ENCODE measurements around the gene FBXL15. TPM values are rescaled to one million over a fixed set of nuclear protein-coding genes. Genes with fewer than 3 reads are reported as not detected.
A peak's percentile ranks its signal among the peaks of the same experiment; 100 is the strongest.

FBXL15 gene
- total RNA-seq, 1 donor from 2014 or later = 8.6 TPM

GRCh38 chr10:102381983-102382382, 38.7 kb upstream of the FBXL15 start:
- Mint-ChIP-seq H3K9me3 (ENCODE audit: unreplicated experiment) (no peaks in the 10 kb centered on the region), H3K4me3 (ENCODE audit: unreplicated experiment) (no peak overlapping the region), H3K27ac (ENCODE audit: unreplicated experiment) (peak overlapping the region; percentile 77), H3K36me3 (ENCODE audit: low read depth, unreplicated experiment) (peaks cover 20% of the 10 kb centered on the region), H3K27me3 (ENCODE audit: low read depth, unreplicated experiment) (no peaks in the 10 kb centered on the region), H3K4me1 (ENCODE audit: low read depth, unreplicated experiment) (peaks cover 2% of the 10 kb centered on the region)
- no peaks in the 10 kb centered on the region for H3K27me3 ChIP-seq (ENCODE audit: insufficient read depth, low read length)
- H3K36me3 ChIP-seq (ENCODE audit: insufficient read depth, low read length) = peaks cover 25% of the 10 kb centered on the region
- H4K20me1 ChIP-seq (ENCODE audit: insufficient read depth, low read length) = peaks cover 30% of the 10 kb centered on the region
- H3K79me2 ChIP-seq (ENCODE audit: insufficient read depth, low read length) = no peaks in the 10 kb centered on the region
- FAIRE-seq (no peak), DNase-seq (ENCODE audit: low read depth) (no peak)
- H3K4me3 ChIP-seq (ENCODE audit: insufficient read depth, low read depth, low read length) = no peak overlapping the region
- H2AFZ ChIP-seq (ENCODE audit: low read depth, low read length) = no peak overlapping the region
- no peaks in the 10 kb centered on the region for H3K9me3 ChIP-seq (ENCODE audit: insufficient read depth, low read depth, low read length)
- no peak overlapping the region for H3K9ac ChIP-seq (ENCODE audit: low read length)
- H3K4me2 ChIP-seq (ENCODE audit: low read length) = no peak overlapping the region
- H3K27ac ChIP-seq (ENCODE audit: low read depth, low read length) = no peak overlapping the region
- TF ChIP-seq EZH2 (IDR thresholded peaks at IDR 0.05; ENCODE audit: insufficient read depth, low read length) (no peak), CTCF (IDR thresholded peaks at IDR 0.05; ENCODE audit: insufficient read depth, low read depth, low read length) (no peak)
- H3K4me1 ChIP-seq (ENCODE audit: insufficient read depth, low read length) = no peaks in the 10 kb centered on the region

DNA sequence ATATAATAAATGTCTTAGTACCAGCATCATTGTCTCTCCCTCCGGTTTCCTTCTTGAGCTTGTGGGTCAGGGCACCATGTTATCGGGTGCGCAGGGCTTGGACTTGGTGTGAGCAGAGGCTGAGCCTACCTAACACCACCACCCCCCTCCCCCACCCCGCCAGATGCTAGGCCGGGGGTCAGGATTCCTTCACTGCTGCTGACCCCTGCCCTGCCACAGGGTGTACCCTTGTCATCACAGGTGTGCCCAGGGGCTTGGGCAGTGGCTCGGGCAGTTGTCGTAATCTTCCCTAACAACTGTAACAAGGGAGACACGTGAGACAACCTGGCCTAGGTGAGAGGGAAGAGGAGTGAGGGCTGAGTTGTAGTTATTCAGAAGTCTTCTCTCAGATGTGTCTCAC, 37.8 kb upstream of the FBXL15 start:
- Histone ChIP-seq H4K20me1 (ENCODE audit: insufficient read depth, low read length) (peaks cover 29% of the 10 kb centered on the region), H3K9me3 (ENCODE audit: insufficient read depth, low read depth, low read length) (no peaks in the 10 kb centered on the region), H3K4me1 (ENCODE audit: insufficient read depth, low read length) (no peaks in the 10 kb centered on the region), H3K27me3 (ENCODE audit: insufficient read depth, low read length) (no peaks in the 10 kb centered on the region), H3K4me2 (ENCODE audit: low read length) (no peak overlapping the region), H3K4me3 (ENCODE audit: insufficient read depth, low read depth, low read length) (no peak overlapping the region), H3K36me3 (ENCODE audit: insufficient read depth, low read length) (peaks cover 22% of the 10 kb centered on the region), H3K79me2 (ENCODE audit: insufficient read depth, low read length) (no peaks in the 10 kb centered on the region), H3K9ac (ENCODE audit: low read length) (no peak overlapping the region), H2AFZ (ENCODE audit: low read depth, low read length) (no peak overlapping the region), H3K27ac (ENCODE audit: low read depth, low read length) (no peak overlapping the region)
- Mint-ChIP-seq H3K27me3 (ENCODE audit: low read depth, unreplicated experiment) (no peaks in the 10 kb centered on the region), H3K27ac (ENCODE audit: unreplicated experiment) (no peak overlapping the region), H3K9me3 (ENCODE audit: unreplicated experiment) (no peaks in the 10 kb centered on the region), H3K36me3 (ENCODE audit: low read depth, unreplicated experiment) (peaks cover 20% of the 10 kb centered on the region), H3K4me1 (ENCODE audit: low read depth, unreplicated experiment) (peaks cover 2% of the 10 kb centered on the region), H3K4me3 (ENCODE audit: unreplicated experiment) (no peak overlapping the region)
- DNase-seq (ENCODE audit: low read depth) = no peak
- TF ChIP-seq EZH2 (IDR thresholded peaks at IDR 0.05; ENCODE audit: insufficient read depth, low read length) (no peak), CTCF (IDR thresholded peaks at IDR 0.05; ENCODE audit: insufficient read depth, low read depth, low read length) (no peak)
- no peak for FAIRE-seq

GRCh38 chr10:102384053-102384452, 36.6 kb upstream of the FBXL15 start:
- H2AFZ ChIP-seq (ENCODE audit: low read depth, low read length) = no peak overlapping the region
- no peaks in the 10 kb centered on the region for H3K27me3 Mint-ChIP-seq (ENCODE audit: low read depth, unreplicated experiment)
- no peak overlapping the region for H3K27ac ChIP-seq (ENCODE audit: low read depth, low read length)
- H3K36me3 ChIP-seq (ENCODE audit: insufficient read depth, low read length) = peaks cover 19% of the 10 kb centered on the region
- no peak overlapping the region for H3K4me2 ChIP-seq (ENCODE audit: low read length)
- H4K20me1 ChIP-seq (ENCODE audit: insufficient read depth, low read length) = peaks cover 26% of the 10 kb centered on the region
- H3K4me1 ChIP-seq (ENCODE audit: insufficient read depth, low read length) = no peaks in the 10 kb centered on the region
- peaks cover 2% of the 10 kb centered on the region for H3K4me1 Mint-ChIP-seq (ENCODE audit: low read depth, unreplicated experiment)
- no peak overlapping the region for H3K4me3 Mint-ChIP-seq (ENCODE audit: unreplicated experiment)
- no peaks in the 10 kb centered on the region for H3K9me3 Mint-ChIP-seq (ENCODE audit: unreplicated experiment)
- H3K79me2 ChIP-seq (ENCODE audit: insufficient read depth, low read length) = no peaks in the 10 kb centered on the region
- H3K27ac Mint-ChIP-seq (ENCODE audit: unreplicated experiment) = no peak overlapping the region
- FAIRE-seq (no peak), DNase-seq (ENCODE audit: low read depth) (no peak)
- H3K9ac ChIP-seq (ENCODE audit: low read length) = no peak overlapping the region
- TF ChIP-seq CTCF (IDR thresholded peaks at IDR 0.05; ENCODE audit: insufficient read depth, low read depth, low read length) (peak; percentile 15), EZH2 (IDR thresholded peaks at IDR 0.05; ENCODE audit: insufficient read depth, low read length) (no peak)
- no peaks in the 10 kb centered on the region for H3K27me3 ChIP-seq (ENCODE audit: insufficient read depth, low read length)
- H3K9me3 ChIP-seq (ENCODE audit: insufficient read depth, low read depth, low read length) = no peaks in the 10 kb centered on the region
- peaks cover 19% of the 10 kb centered on the region for H3K36me3 Mint-ChIP-seq (ENCODE audit: low read depth, unreplicated experiment)
- H3K4me3 ChIP-seq (ENCODE audit: insufficient read depth, low read depth, low read length) = no peak overlapping the region
